Mucosa of stomach (tissue), 1 donor: ENCODE results near the gene CHST13.

ENCODE experiments used
- H3K27me3 ChIP-seq: one replicate; pipeline ENCODE4 v1.7.0; 2013; ENCODE audit warnings: mild to moderate bottlenecking, low read length; ENCODE audit not compliant: control insufficient read depth, insufficient read depth
- H3K36me3 ChIP-seq: one replicate; pipeline ENCODE4 v1.7.0; 2013; ENCODE audit warnings: low read length; ENCODE audit not compliant: control insufficient read depth, insufficient read depth
- H3K4me1 ChIP-seq: one replicate; pipeline ENCODE4 v1.7.0; 2013; ENCODE audit warnings: mild to moderate bottlenecking, low read length; ENCODE audit not compliant: control insufficient read depth, insufficient read depth
- H3K4me3 ChIP-seq: one replicate; pipeline ENCODE4 v1.7.0; 2013; ENCODE audit warnings: low read length
- H3K9ac ChIP-seq: one replicate; pipeline ENCODE4 v1.7.0; 2013; ENCODE audit warnings: mild to moderate bottlenecking, low read length, moderate library complexity
- H3K9me3 ChIP-seq: one replicate; pipeline ENCODE4 v1.7.0; 2013; ENCODE audit warnings: mild to moderate bottlenecking, low read length, moderate library complexity; ENCODE audit not compliant: control insufficient read depth
- donor health status: Pancreatic carcinoma.

CHST13 gene

GRCh38 chr3:126491221-126492013 is 32.5 kb upstream of the CHST13 start:
- no peaks in the 10 kb centered on the region for H3K4me1 ChIP-seq
- H3K9ac ChIP-seq, result no peak overlapping the region
- no peak overlapping the region for H3K4me3 ChIP-seq
- H3K9me3 ChIP-seq, result no peaks in the 10 kb centered on the region
- H3K27me3 ChIP-seq, result peaks cover 11% of the 10 kb centered on the region
- no peaks in the 10 kb centered on the region for H3K36me3 ChIP-seq

GRCh38 chr3:126493051-126493450 is 30.9 kb upstream of the CHST13 start:
- Histone ChIP-seq H3K4me1 (no peaks in the 10 kb centered on the region), H3K9ac (no peak overlapping the region), H3K9me3 (no peaks in the 10 kb centered on the region), H3K27me3 (peaks cover 5% of the 10 kb centered on the region), H3K4me3 (no peak overlapping the region), H3K36me3 (no peaks in the 10 kb centered on the region)

GRCh38 chr3:126493739-126494138 is 30.2 kb upstream of the CHST13 start:
- H3K27me3 ChIP-seq, result peaks cover 5% of the 10 kb centered on the region
- H3K36me3 ChIP-seq, result no peaks in the 10 kb centered on the region
- H3K9me3 ChIP-seq, result no peaks in the 10 kb centered on the region
- H3K9ac ChIP-seq, result no peak overlapping the region
- no peaks in the 10 kb centered on the region for H3K4me1 ChIP-seq
- no peak overlapping the region for H3K4me3 ChIP-seq

GRCh38 chr3:126494204-126494969 is 29.6 kb upstream of the CHST13 start:
- H3K4me1 ChIP-seq, result no peaks in the 10 kb centered on the region
- no peaks in the 10 kb centered on the region for H3K36me3 ChIP-seq
- H3K27me3 ChIP-seq, result peaks cover 5% of the 10 kb centered on the region
- no peak overlapping the region for H3K9ac ChIP-seq
- no peaks in the 10 kb centered on the region for H3K9me3 ChIP-seq
- H3K4me3 ChIP-seq, result no peak overlapping the region

GRCh38 chr3:126494970-126495230 is 29.1 kb upstream of the CHST13 start:
- Histone ChIP-seq H3K36me3 (no peaks in the 10 kb centered on the region), H3K9ac (no peak overlapping the region), H3K4me3 (no peak overlapping the region), H3K4me1 (no peaks in the 10 kb centered on the region), H3K9me3 (no peaks in the 10 kb centered on the region), H3K27me3 (peaks cover 5% of the 10 kb centered on the region)

GRCh38 chr3:126495786-126496185 is 28.2 kb upstream of the CHST13 start:
- no peak overlapping the region for H3K4me3 ChIP-seq
- H3K4me1 ChIP-seq, result no peaks in the 10 kb centered on the region
- H3K27me3 ChIP-seq, result peaks cover under 1% of the 10 kb centered on the region
- no peaks in the 10 kb centered on the region for H3K9me3 ChIP-seq
- H3K36me3 ChIP-seq, result no peaks in the 10 kb centered on the region
- H3K9ac ChIP-seq, result no peak overlapping the region

- Histone ChIP-seq H3K4me3 (no peak overlapping the region), H3K27me3 (no peaks in the 10 kb centered on the region), H3K9ac (no peak overlapping the region), H3K36me3 (no peaks in the 10 kb centered on the region), H3K4me1 (no peaks in the 10 kb centered on the region), H3K9me3 (no peaks in the 10 kb centered on the region)
Observed at GRCh38 chr3:126496894-126497850, 26.8 kb upstream of the CHST13 start.

GRCh38 chr3:126497956-126498355 is 26.0 kb upstream of the CHST13 start:
- no peak overlapping the region for H3K4me3 ChIP-seq
- H3K4me1 ChIP-seq, result no peaks in the 10 kb centered on the region
- H3K9me3 ChIP-seq, result no peaks in the 10 kb centered on the region
- H3K36me3 ChIP-seq, result no peaks in the 10 kb centered on the region
- H3K27me3 ChIP-seq, result no peaks in the 10 kb centered on the region
- no peak overlapping the region for H3K9ac ChIP-seq

- Histone ChIP-seq H3K27me3 (no peaks in the 10 kb centered on the region), H3K4me1 (no peaks in the 10 kb centered on the region), H3K9me3 (no peaks in the 10 kb centered on the region), H3K4me3 (no peak overlapping the region), H3K36me3 (no peaks in the 10 kb centered on the region), H3K9ac (no peak overlapping the region)
Observed at GRCh38 chr3:126498461-126498860, 25.5 kb upstream of the CHST13 start.

GRCh38 chr3:126498929-126499328 is 25.0 kb upstream of the CHST13 start:
- Histone ChIP-seq H3K4me3 (no peak overlapping the region), H3K36me3 (no peaks in the 10 kb centered on the region), H3K4me1 (no peaks in the 10 kb centered on the region), H3K27me3 (no peaks in the 10 kb centered on the region), H3K9ac (no peak overlapping the region), H3K9me3 (no peaks in the 10 kb centered on the region)

- Histone ChIP-seq H3K4me1 (no peaks in the 10 kb centered on the region), H3K36me3 (no peaks in the 10 kb centered on the region), H3K27me3 (no peaks in the 10 kb centered on the region), H3K4me3 (no peak overlapping the region), H3K9me3 (no peaks in the 10 kb centered on the region), H3K9ac (no peak overlapping the region)
Observed at GRCh38 chr3:126499401-126499800, 24.6 kb upstream of the CHST13 start.

- no peaks in the 10 kb centered on the region for H3K9me3 ChIP-seq
- no peak overlapping the region for H3K4me3 ChIP-seq
- no peaks in the 10 kb centered on the region for H3K4me1 ChIP-seq
- no peaks in the 10 kb centered on the region for H3K27me3 ChIP-seq
- H3K36me3 ChIP-seq, result no peaks in the 10 kb centered on the region
- no peak overlapping the region for H3K9ac ChIP-seq
Observed at GRCh38 chr3:126500016-126500415, 23.9 kb upstream of the CHST13 start.
